ENCODE data around the gene PACRG.

GRCh38 chr6:162697872-162698403 is 29.8 kb upstream of the PACRG start:
- no peak for TF ChIP-seq PPARA (CRISPR knock-in tag; IDR thresholded peaks at IDR 0.05; ENCODE audit: borderline replicate concordance)
- TF ChIP-seq PATZ1 (CRISPR knock-in tag; IDR thresholded peaks at IDR 0.05; ENCODE audit: borderline replicate concordance), result no peak
- no peak for TF ChIP-seq ZFP30 (CRISPR knock-in tag; IDR thresholded peaks at IDR 0.05)
- no peak for TF ChIP-seq CSDC2 (CRISPR knock-in tag; IDR thresholded peaks at IDR 0.05)
- TF ChIP-seq ISL1 (CRISPR knock-in tag; IDR thresholded peaks at IDR 0.05), result no peak
- no peak for TF ChIP-seq ZNF565 (CRISPR knock-in tag; conservative IDR thresholded peaks at IDR 0.05; ENCODE audit: low read depth)
- no peak for TF ChIP-seq ZNF8 (CRISPR knock-in tag; IDR thresholded peaks at IDR 0.05)
- no peak for TF ChIP-seq ESRRG (CRISPR knock-in tag; IDR thresholded peaks at IDR 0.05)
- no peak for TF ChIP-seq ARNTL (CRISPR knock-in tag; IDR thresholded peaks at IDR 0.05; ENCODE audit: borderline replicate concordance, low read depth)
- no peak for TF ChIP-seq GLIS3 (CRISPR knock-in tag; IDR thresholded peaks at IDR 0.05)
